Mucosa of rectum (tissue), 2 donors: ENCODE measurements around the gene KIRREL1.

ENCODE experiments used
- H3K27ac ChIP-seq, 2 donors: one replicate each; pipeline ENCODE4 v1.7.0; 2013; ENCODE audit warnings: inconsistent platforms in 2 of 2, low read depth in 2 of 2, low read length in 2 of 2
- H3K27me3 ChIP-seq, 2 donors: one replicate each; pipeline ENCODE4 v1.7.0; 2013; ENCODE audit warnings: low read length in 2 of 2; ENCODE audit not compliant: control insufficient read depth in 2 of 2, insufficient read depth in 2 of 2
- H3K36me3 ChIP-seq, 2 donors: one replicate each; pipeline ENCODE4 v1.7.0; 2013; ENCODE audit warnings: low read length in 2 of 2; ENCODE audit not compliant: control insufficient read depth in 2 of 2, insufficient read depth in 2 of 2
- H3K4me1 ChIP-seq, 2 donors: one replicate each; pipeline ENCODE4 v1.7.0; 2013; ENCODE audit warnings: low read length in 2 of 2, mild to moderate bottlenecking in 1 of 2; ENCODE audit not compliant: control insufficient read depth in 2 of 2, insufficient read depth in 2 of 2
- H3K4me3 ChIP-seq, 2 donors: one replicate each; pipeline ENCODE4 v1.7.0; 2013; ENCODE audit warnings: low read length in 2 of 2
- H3K9ac ChIP-seq, 2 donors: one replicate each; pipeline ENCODE4 v1.7.0; 2013; ENCODE audit warnings: low read length in 2 of 2, low read depth in 1 of 2, mild to moderate bottlenecking in 1 of 2
- H3K9me3 ChIP-seq, 2 donors: one replicate each; pipeline ENCODE4 v1.7.0; 2013; ENCODE audit warnings: low read length in 2 of 2; ENCODE audit not compliant: control insufficient read depth in 2 of 2
- donor health status: healthy.
- donor health status: Normal muscosa, but diverticular disease.

KIRREL1 gene

GRCh38 chr1:158017800-158018595 is 24.6 kb downstream of the KIRREL1 start:
- no peak overlapping the region for H3K9ac ChIP-seq
- H3K36me3 ChIP-seq, result no peaks in the 10 kb centered on the region

GRCh38 chr1:158019171-158019868 is 25.9 kb downstream of the KIRREL1 start:
- H3K27ac ChIP-seq, result peak overlapping the region; percentile 74 to 79
- peaks cover 24 to 35% of the 10 kb centered on the region in 2 donors for H3K4me1 ChIP-seq
- H3K36me3 ChIP-seq, result no peaks in the 10 kb centered on the region
- H3K9me3 ChIP-seq, result no peaks in the 10 kb centered on the region
- no peak overlapping the region for H3K4me3 ChIP-seq
- peak overlapping the region; percentile 16 to 17 for H3K9ac ChIP-seq
- H3K27me3 ChIP-seq, result no peaks in the 10 kb centered on the region

More at GRCh38 chr1:158017800-158018595, 24.6 kb downstream of the KIRREL1 start:
- Histone ChIP-seq H3K4me1 (peaks cover 19 to 33% of the 10 kb centered on the region in 2 donors), H3K4me3 (no peak overlapping the region), H3K27me3 (no peaks in the 10 kb centered on the region), H3K9me3 (no peaks in the 10 kb centered on the region), H3K27ac (peak overlapping the region; percentile 74 to 79)

DNA sequence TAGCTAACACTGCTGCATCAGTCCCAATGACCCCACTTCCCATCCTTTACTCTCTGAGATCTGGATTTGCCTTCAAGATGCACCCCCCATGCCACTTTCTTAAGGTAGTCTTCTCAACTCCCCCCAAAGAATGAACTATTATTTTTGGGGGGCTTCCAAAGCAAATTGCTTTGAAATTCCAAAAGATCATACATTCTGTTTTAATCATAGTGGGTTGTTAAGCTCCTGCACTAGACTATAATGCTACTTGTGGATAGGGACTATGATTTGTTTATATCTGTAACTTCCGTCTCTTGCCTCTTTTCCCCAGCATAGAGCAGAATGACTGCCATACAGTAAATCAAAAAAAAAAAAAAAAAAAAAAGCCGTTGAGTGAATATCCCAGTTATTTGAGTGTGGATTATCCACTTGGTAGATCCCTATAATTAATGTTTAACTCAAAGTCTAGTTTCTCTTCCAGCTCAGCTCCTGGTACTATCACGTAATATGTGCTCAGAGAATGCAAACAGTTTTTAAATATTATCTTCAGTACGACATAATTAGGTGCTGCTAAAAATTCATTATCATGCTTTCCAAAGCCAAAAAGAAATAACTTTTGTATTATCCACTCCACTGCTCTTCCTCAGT is 26.9 kb downstream of the KIRREL1 start:
- Histone ChIP-seq H3K27ac (peak overlapping the region; percentile 71 to 74), H3K9me3 (no peaks in the 10 kb centered on the region), H3K4me3 (no peak overlapping the region), H3K4me1 (peaks cover 20 to 35% of the 10 kb centered on the region in 2 donors), H3K36me3 (no peaks in the 10 kb centered on the region), H3K9ac (no peak overlapping the region), H3K27me3 (no peaks in the 10 kb centered on the region)

GRCh38 chr1:158020886-158021620 is 27.6 kb downstream of the KIRREL1 start:
- Histone ChIP-seq H3K4me1 (peaks cover 20 to 35% of the 10 kb centered on the region in 2 donors), H3K27ac (peak overlapping the region in 1 of 2 donors; percentile 21), H3K9me3 (no peaks in the 10 kb centered on the region), H3K9ac (no peak overlapping the region), H3K36me3 (no peaks in the 10 kb centered on the region), H3K4me3 (no peak overlapping the region), H3K27me3 (no peaks in the 10 kb centered on the region)

DNA sequence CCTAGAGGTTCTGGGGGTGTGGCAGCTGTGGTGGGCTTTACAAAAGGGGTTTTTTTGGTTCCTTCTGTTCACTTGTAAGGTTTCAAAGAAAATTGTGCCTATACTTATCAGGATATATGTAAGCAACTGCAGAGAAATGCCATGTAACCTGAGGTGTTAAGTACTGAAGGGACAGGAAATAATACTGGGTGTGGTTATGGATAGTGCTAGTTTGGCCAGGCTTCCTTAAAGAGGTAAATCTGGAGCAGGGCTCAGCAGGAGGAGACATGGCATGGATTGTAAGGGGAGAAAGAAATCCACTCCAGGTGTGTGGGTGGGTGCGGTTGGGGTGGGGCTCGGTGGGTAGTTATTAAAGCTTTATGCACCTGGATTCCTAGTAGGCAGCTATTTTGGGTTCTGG is 28.3 kb downstream of the KIRREL1 start:
- Histone ChIP-seq H3K36me3 (no peaks in the 10 kb centered on the region), H3K4me3 (no peak overlapping the region), H3K27ac (peak overlapping the region in 1 of 2 donors; percentile 21), H3K27me3 (no peaks in the 10 kb centered on the region), H3K9me3 (no peaks in the 10 kb centered on the region), H3K4me1 (peaks cover 20 to 35% of the 10 kb centered on the region in 2 donors), H3K9ac (no peak overlapping the region)

GRCh38 chr1:158022554-158023312 is 29.3 kb downstream of the KIRREL1 start:
- peak overlapping the region in 1 of 2 donors; percentile 7 for H3K27ac ChIP-seq
- H3K36me3 ChIP-seq, result no peaks in the 10 kb centered on the region
- H3K4me3 ChIP-seq, result no peak overlapping the region
- H3K9ac ChIP-seq, result no peak overlapping the region
- H3K9me3 ChIP-seq, result no peaks in the 10 kb centered on the region
- no peaks in the 10 kb centered on the region for H3K27me3 ChIP-seq
- peaks cover 20 to 35% of the 10 kb centered on the region in 2 donors for H3K4me1 ChIP-seq

GRCh38 chr1:158024737-158025136 is 31.3 kb downstream of the KIRREL1 start:
- peaks cover 20 to 24% of the 10 kb centered on the region in 2 donors for H3K4me1 ChIP-seq
- H3K9me3 ChIP-seq, result no peaks in the 10 kb centered on the region
- no peaks in the 10 kb centered on the region for H3K27me3 ChIP-seq
- peak overlapping the region in 1 of 2 donors; percentile 3 for H3K27ac ChIP-seq
- no peak overlapping the region for H3K9ac ChIP-seq
- no peaks in the 10 kb centered on the region for H3K36me3 ChIP-seq
- H3K4me3 ChIP-seq, result no peak overlapping the region

DNA sequence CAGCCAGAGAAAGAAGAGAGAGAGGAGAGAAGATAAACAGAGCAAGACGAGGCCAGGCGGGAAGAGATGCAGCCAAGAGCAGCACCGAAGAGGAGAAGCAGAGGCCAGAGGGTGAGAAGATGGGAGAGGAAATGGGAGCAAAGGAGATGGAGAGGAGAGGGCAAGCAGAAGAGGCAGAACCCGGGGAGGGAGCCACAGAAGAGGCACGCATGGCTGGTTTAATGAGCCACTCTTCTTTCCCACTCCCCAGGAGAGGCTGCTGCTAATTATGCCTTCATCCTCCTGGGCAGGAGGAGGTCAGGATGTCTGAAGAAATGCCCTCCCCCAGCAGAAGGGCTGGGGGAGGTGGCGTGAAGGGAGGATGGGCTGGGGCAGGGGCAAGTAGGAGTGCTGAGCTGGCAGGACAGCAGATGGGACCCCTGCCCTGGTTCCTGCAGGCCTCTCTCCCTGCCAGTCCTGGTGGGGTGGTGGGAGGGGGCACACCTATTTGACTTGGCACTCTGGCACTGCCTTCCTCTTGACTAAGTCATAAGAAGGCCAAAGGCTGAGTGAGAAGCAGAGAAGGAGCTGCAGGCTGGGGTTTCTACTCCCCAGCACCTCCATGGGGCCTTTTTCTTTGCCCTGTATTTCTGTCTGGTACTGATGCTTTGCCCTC is 32.3 kb downstream of the KIRREL1 start:
- Histone ChIP-seq H3K4me3 (no peak overlapping the region), H3K27ac (no peak overlapping the region), H3K36me3 (no peaks in the 10 kb centered on the region), H3K9me3 (no peaks in the 10 kb centered on the region), H3K4me1 (peaks cover 16 to 22% of the 10 kb centered on the region in 2 donors), H3K9ac (no peak overlapping the region), H3K27me3 (no peaks in the 10 kb centered on the region)

DNA sequence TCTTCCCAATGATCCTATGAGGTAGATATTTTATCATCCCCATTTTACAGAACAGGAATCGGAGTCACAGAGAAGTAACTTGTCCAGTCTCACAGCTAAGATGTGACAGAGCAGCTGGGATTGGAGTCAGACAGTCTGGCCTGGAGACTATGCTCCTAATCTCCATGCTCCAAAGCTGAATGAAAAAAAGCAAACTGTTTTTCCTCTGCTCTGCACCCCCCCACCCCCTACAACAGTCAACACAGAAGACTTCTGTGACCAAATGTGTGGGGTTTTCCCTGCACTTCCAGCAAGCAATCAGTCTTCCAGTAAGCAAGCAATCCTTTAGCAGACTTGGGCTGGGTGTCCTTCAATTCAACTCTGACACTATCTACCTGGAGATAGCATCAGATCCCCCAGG is 33.2 kb downstream of the KIRREL1 start:
- H3K27me3 ChIP-seq, result no peaks in the 10 kb centered on the region
- peaks cover 15 to 16% of the 10 kb centered on the region in 2 donors for H3K4me1 ChIP-seq
- no peak overlapping the region for H3K27ac ChIP-seq
- H3K9me3 ChIP-seq, result no peaks in the 10 kb centered on the region
- H3K36me3 ChIP-seq, result no peaks in the 10 kb centered on the region
- no peak overlapping the region for H3K4me3 ChIP-seq
- no peak overlapping the region for H3K9ac ChIP-seq
